GM10248 (cell line): Measurements from ENCODE around the gene CNTN1.
"Not testable (repeated sequence)": the region's sequence is repeated elsewhere in the genome, so short reads cannot be mapped to it uniquely, and the experiment has no call there.

Experiments
- CTCF ChIA-PET: fragments of 300-600 bp; sonication (Branson Sonifier 250); formaldehyde crosslinking; extraction: SDS; loops from one replicate; lab custom pipeline; 2021; ENCODE audit warnings: antibody characterized with exemption; lab: Yijun Ruan, JAX
- POLR2A ChIA-PET: fragments of 350-650 bp; sonication (Branson Sonifier 250); formaldehyde crosslinking; extraction: SDS; loops from one replicate; lab custom pipeline; 2020; ENCODE audit warnings: antibody characterized with exemption; lab: Yijun Ruan, JAX
- DNase-seq: peaks from one replicate; pipeline ENCODE4 v3.0.0; 2012; ENCODE audit errors: extremely low spot score
- TF ChIP-seq, protein P1 (sequence below): IDR thresholded peaks from 2 replicates; pipeline ENCODE4 v1.5.1; 2012; ENCODE audit warnings: mild to moderate bottlenecking, low read depth; ENCODE audit errors: extremely low read depth, missing control alignments, control extremely low read depth

The CNTN1 gene

DNA sequence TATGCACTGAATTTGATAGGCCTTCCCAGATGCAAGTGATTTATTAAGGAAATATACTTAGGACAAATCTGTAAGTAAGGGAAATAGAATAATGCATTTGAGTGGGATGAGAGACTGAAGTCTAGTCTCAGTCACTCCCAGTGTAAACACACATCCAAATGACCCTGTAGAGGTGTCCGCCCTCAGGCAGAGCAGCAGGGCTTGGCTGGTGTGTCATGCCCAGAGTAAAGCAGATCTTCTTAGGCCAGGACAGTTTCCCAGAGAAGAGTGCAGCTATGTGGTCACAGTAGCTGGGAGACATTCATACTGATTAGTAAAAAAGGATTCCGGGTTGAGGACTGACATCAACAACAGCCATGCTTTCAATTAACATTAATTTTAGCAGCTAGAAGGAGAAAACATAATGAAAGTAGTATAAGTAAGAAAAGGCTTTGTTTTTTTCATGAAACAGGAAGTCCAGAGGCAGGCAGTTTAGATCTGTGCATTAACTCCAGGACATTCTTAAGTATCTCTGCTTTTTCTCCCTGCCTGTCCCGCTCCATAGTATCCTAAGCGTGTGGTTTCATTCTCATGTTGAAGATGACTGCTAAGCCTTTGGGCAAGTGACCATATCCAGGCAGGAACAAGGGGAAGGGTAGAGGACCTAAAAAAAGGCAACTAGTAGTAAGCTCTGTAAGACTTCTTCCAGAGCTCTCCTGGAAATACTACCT lies 35.7 kb downstream of the CNTN1 start:
- POLR2A ChIA-PET, result no interaction called here
- TF ChIP-seq, protein P1, sequence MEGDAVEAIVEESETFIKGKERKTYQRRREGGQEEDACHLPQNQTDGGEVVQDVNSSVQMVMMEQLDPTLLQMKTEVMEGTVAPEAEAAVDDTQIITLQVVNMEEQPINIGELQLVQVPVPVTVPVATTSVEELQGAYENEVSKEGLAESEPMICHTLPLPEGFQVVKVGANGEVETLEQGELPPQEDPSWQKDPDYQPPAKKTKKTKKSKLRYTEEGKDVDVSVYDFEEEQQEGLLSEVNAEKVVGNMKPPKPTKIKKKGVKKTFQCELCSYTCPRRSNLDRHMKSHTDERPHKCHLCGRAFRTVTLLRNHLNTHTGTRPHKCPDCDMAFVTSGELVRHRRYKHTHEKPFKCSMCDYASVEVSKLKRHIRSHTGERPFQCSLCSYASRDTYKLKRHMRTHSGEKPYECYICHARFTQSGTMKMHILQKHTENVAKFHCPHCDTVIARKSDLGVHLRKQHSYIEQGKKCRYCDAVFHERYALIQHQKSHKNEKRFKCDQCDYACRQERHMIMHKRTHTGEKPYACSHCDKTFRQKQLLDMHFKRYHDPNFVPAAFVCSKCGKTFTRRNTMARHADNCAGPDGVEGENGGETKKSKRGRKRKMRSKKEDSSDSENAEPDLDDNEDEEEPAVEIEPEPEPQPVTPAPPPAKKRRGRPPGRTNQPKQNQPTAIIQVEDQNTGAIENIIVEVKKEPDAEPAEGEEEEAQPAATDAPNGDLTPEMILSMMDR, result no peak
- no peak for DNase-seq
- CTCF ChIA-PET, result no interaction called here

- CTCF ChIA-PET, result interaction anchor here (1.4 kb wide), 1 partner anchor 14 kb away, joined by 3 read pairs; no protein-coding TSS in a partner anchor
- POLR2A ChIA-PET, result no interaction called here
- TF ChIP-seq, protein P1, result no peak
Observed at GRCh38 chr12:40730281-40730680, 38.0 kb downstream of the CNTN1 start.

GRCh38 chr12:40733871-40734270 lies 41.6 kb downstream of the CNTN1 start:
- ChIA-PET CTCF (interaction anchor here (0.9 to 1.0 kb wide), 2 partner anchors 21 to 49 kb away, joined by 3 read pairs; no protein-coding TSS in a partner anchor), POLR2A (no interaction called here)
- no peak for DNase-seq
- TF ChIP-seq, protein P1, result no peak

More at GRCh38 chr12:40730281-40730680, 38.0 kb downstream of the CNTN1 start:
- DNase-seq, result no peak

GRCh38 chr12:40734276-40734675 lies 42.0 kb downstream of the CNTN1 start:
- DNase-seq, result no peak
- ChIA-PET POLR2A (no interaction called here), CTCF (interaction anchor here (1.0 kb wide), 2 partner anchors 24 to 48 kb away, joined by 3 read pairs; no protein-coding TSS in a partner anchor)
- TF ChIP-seq, protein P1, result no peak

DNA sequence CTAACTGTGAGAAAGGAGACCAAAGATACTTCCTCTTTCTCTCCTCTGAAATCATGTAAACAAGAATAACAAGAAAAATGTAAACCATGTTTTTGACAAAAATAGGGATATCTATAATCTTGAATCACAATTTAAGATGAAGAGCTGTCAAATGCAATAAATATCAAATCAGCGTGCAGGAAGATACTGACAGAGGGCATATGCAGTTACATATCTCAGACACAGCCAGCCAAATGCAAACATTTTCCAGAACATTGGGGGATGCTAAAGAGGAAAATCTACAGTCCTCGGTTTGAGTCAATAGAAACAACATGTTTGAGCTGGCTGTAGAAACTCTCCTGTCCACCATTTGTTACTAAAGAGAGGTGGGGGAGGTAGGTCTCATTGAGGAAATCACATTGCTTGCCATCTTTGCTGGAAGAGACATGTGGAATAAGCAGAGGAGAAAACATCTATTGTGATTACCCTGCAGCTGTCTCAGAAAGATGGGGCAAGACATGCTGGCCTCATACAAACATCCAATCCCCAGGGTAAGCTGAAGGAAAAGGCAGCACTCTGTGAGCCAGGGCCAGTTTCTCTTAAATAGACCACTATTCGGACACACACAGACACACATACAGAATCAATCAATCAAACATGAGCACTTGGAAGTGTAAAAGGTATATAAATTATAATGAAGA lies 43.5 kb downstream of the CNTN1 start:
- no peak for DNase-seq
- CTCF ChIA-PET, result interaction anchor here (1.0 kb wide), 1 partner anchor 25 kb away, joined by 3 read pairs; no protein-coding TSS in a partner anchor

GRCh38 chr12:40737416-40737815 lies 45.2 kb downstream of the CNTN1 start:
- CTCF ChIA-PET, DNase-seq, POLR2A ChIA-PET: not testable (repeated sequence)

More for the DNA sequence above, 43.5 kb downstream of the CNTN1 start:
- TF ChIP-seq, protein P1, result no peak
- POLR2A ChIA-PET, result no interaction called here

- TF ChIP-seq, protein P1, result no peak
- ChIA-PET CTCF (no interaction called here), POLR2A (no interaction called here)
- DNase-seq, result no peak
Observed at GRCh38 chr12:40738856-40739255, 46.6 kb downstream of the CNTN1 start.
